ENCODE data around the gene SAXO2.
"Not testable (repeated sequence)": the region's sequence is repeated elsewhere in the genome, so short reads cannot be mapped to it uniquely, and the experiment has no call there.

Gene SAXO2

DNA sequence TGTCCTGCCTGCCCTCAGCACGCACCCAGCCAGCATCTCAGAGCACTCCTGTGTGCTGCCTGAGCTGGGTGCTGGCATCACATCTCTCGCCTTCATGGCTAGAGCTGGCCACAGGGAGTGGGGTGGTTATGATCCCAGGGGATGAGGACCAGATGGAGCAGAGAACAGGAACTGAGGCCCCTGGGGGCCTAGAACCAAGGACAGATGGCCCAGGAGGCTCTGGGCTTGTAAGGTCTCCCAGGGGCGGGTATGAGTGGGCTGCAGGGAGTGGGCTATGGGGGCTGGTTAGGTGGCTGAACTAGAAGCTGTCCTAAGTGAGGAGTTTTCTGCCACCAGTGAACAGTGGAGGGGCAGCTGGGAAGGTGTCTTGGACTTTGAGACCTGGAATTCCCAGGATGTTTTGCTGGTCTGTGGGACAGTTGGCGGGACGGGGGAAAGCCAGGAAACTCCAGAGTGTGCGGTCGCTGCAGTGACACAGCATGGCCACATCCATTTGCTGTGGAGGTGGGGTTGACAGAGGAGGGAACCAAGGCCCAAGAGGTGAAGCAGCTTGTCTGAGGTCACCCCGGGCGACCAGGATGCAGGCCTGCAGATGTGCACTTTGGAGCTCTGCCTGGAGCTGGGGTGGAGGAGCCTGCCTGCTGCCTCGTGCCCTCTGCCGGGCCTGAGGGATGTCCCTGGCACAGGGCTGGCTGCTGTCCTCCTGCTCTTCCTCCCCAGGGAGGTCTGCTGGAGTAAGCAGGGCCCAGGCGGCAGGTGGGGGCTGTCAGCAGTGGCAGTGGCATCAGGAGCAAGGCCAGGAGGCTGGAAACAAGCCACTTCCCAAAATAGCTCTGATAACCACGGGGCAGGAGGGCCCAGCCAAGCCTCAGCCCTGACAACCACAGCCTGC lies 70.3 kb downstream of the SAXO2 start:
- in situ Hi-C loops (cut with MboI; ENCODE audit: low sequenced_read_pairs), result not testable (repeated sequence)

- in situ Hi-C loops (cut with MboI; ENCODE audit: low sequenced_read_pairs), result not testable (repeated sequence)
Observed at GRCh38 chr15:82333603-82334553, 71.3 kb downstream of the SAXO2 start.
